Ovary (tissue), 9 donors: ENCODE measurements around the gene FGD4. TPM values are rescaled to one million over a fixed set of nuclear protein-coding genes. Genes with fewer than 3 reads are reported as not detected.
"Not testable (repeated sequence)": the region's sequence is repeated elsewhere in the genome, so short reads cannot be mapped to it uniquely, and the experiment has no call there.

Experiments
- DNase-seq, 5 donors: peaks; one replicate each; pipeline ENCODE4 v3.0.0-alpha.2; 2019 to 2020
- H3K27ac ChIP-seq, 2 donors: fragments of 200-600 bp; one replicate each; pipeline versions ENCODE4 v1.5.1 to v1.8.0; 2019 to 2022
- H3K27me3 ChIP-seq: fragments of 200-600 bp; one replicate; pipeline ENCODE4 v1.8.0; 2022
- H3K36me3 ChIP-seq: fragments of 200-600 bp; sonication (generic); one replicate; pipeline ENCODE4 v1.5.1; 2019
- H3K4me1 ChIP-seq: one replicate; pipeline ENCODE4 v1.8.1; 2013; ENCODE audit warnings: mild to moderate bottlenecking, moderate library complexity; ENCODE audit not compliant: insufficient read depth
- H3K4me3 ChIP-seq: fragments of 200-600 bp; sonication (generic); one replicate; pipeline ENCODE4 v1.5.1; 2017
- H3K9me3 ChIP-seq, 2 donors: fragments of 200-600 bp in 1 of 2; sonication (generic) in 1 of 2; one replicate each; pipeline versions ENCODE4 v1.5.1 to v1.8.1; 2013 to 2019; ENCODE audit warnings: mild to moderate bottlenecking in 1 of 2, moderate library complexity in 1 of 2
- EP300 ChIP-seq: sonication (generic); formaldehyde crosslinking; IDR thresholded peaks from one replicate; pipeline ENCODE4 v1.6.1; 2017; ENCODE audit warnings: antibody characterized with exemption
- POLR2A ChIP-seq: fragments of 450-650 bp; IDR thresholded peaks from one replicate; pipeline ENCODE4 v1.6.1; 2017; ENCODE audit warnings: antibody characterized with exemption, mild to moderate bottlenecking, moderate library complexity
- WGBS, 3 donors: extraction: QIAGEN DNeasy Blood & Tissue Kit in 1 of 3; methylation state at CpG; one replicate each; pipeline versions ENCODE4 v1.1.5 to v1.1.7; 2013 to 2017; 5-methylcytosine and 5-hydroxymethylcytosine counted together
- intact Hi-C, 4 donors: fragments of 100-400 bp; cut with DNase I; formaldehyde crosslinking; loops; one replicate each; pipeline versions ENCODE4 v1.11.0 to v1.15.1; 2022 to 2023
- polyA plus RNA-seq, 2 donors: library from polyadenylated mRNA; stranded (reverse); fragments of 200-250 nt in 1 of 2; fragments of 350-450 nt in 1 of 2; fragmentation: Illumina TruSeq in 1 of 2; extraction: RNeasy Lipid Tissue Mini Kit (QIAGEN cat#74804) in 1 of 2; gene quantifications; one replicate each; pipeline ENCODE4 v1.2.3, GENCODE V29; 2013 to 2014
- total RNA-seq, 7 donors: library from RNA; depleted of rRNA in 2 of 7; stranded (reverse); fragments of >200 nt in 2 of 7; fragmentation: NEBNext Ultra II Directional in 3 of 7; extraction: Animal tissue kit (Norgen Biotek cat#: 25700) in 3 of 7; gene quantifications; one replicate each; pipeline versions ENCODE4 v1.1.0 to v1.2.4, GENCODE V29; 2016 to 2023
- TF ChIP-seq, protein P1 (sequence below), 3 donors: fragments of 450-650 bp in 2 of 3; fragments of 200-600 bp in 1 of 3; IDR thresholded peaks; one replicate each; pipeline versions ENCODE4 v1.5.1 to v1.8.0; 2016 to 2022; ENCODE audit warnings: antibody characterized with exemption in 3 of 3, mild to moderate bottlenecking in 1 of 3
- donor health status: DM: no; HTN: no; CAD: no; lungs with moderate emphysema.
- donor health status: DM: no; HTN: no; CAD: no.
- donor health status: Bipolar disorder and iron deficiency.
- donor health status: DM: yes; HTN: yes; CAD: no.
- donor health status: DM: no; HTN: no; CAD: no.
- donor health status: DM: yes; HTN: yes; CAD: no.

The FGD4 gene
- total and polyA plus RNA-seq, 9 donors = 14.6 to 85.0 (median 51.6) TPM

DNA sequence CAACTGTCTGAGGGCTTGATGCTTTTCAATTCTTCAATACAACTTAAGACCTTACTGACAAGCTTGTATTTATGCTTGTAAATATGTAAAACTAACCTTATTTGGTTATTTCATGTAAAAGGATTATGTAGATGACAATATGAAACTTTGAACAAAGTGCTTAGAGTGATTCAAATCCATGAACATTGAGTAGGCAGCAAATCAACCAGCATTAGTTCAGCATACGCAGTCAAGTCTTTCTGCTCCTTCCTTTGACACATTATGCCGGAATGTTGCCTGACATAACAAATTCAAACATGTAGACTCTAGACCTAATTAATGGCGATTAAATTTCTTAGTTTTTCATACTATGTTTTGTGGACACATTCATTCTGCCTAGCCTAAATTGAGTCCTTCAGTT is 105.2 kb downstream of the FGD4 start:
- TF ChIP-seq, protein P1, sequence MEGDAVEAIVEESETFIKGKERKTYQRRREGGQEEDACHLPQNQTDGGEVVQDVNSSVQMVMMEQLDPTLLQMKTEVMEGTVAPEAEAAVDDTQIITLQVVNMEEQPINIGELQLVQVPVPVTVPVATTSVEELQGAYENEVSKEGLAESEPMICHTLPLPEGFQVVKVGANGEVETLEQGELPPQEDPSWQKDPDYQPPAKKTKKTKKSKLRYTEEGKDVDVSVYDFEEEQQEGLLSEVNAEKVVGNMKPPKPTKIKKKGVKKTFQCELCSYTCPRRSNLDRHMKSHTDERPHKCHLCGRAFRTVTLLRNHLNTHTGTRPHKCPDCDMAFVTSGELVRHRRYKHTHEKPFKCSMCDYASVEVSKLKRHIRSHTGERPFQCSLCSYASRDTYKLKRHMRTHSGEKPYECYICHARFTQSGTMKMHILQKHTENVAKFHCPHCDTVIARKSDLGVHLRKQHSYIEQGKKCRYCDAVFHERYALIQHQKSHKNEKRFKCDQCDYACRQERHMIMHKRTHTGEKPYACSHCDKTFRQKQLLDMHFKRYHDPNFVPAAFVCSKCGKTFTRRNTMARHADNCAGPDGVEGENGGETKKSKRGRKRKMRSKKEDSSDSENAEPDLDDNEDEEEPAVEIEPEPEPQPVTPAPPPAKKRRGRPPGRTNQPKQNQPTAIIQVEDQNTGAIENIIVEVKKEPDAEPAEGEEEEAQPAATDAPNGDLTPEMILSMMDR (IDR thresholded peaks at IDR 0.05) = no peak
- TF ChIP-seq POLR2A (no peak), EP300 (no peak)
- WGBS, 3 donors = 93 to 95% (median 94%) methylated on average over 3 of the region's 3 CpGs

DNA sequence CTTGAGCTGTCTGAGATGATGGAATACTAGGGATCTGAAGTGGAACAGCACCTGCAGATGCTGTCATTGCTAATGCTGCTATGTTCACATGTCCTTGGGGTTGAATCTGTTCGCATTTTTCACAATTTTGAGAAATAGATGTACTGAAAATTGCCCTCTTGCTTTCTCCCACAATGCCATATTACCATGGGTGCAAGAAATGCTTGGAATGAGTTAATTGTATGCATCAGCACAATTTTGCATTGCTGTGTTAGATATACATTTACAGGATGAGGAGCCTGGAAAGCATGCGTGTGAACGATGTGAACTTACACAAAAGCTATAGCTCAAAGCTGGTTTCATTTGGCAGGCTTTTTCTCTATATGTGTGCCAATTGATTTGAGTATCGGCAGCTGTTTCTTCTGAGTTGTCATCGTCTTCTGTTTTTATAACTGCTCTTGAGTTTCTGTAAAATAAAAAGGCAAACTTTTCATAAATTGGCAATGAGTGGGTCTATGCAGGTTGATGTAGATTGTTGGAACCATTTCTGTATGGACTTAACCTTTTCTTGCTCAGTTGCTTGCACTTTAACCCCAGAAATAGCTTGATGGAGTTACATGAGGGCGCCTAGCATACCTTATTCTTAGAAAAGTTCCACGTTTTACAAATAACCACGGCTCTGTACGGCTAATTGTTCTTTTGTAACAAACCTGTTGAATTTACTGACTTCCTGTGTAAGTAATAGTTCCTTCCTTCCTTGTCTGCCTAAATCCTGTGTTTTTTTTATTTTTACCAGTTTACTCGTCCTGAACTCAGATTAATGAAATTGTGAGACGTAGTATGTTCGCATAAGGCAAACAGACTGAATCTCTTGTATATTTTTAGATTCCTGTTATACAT is 105.9 kb downstream of the FGD4 start:
- H3K4me3 ChIP-seq = no peak overlapping the region
- no peaks in the 10 kb centered on the region for H3K36me3 ChIP-seq
- no peak overlapping the region for H3K27ac ChIP-seq
- H3K9me3 ChIP-seq = no peaks in the 10 kb centered on the region
- WGBS, 3 donors = 62 to 66% (median 64%) methylated on average over 12 of the region's 12 CpGs
- intact Hi-C loops = no loop called here
- no peak for DNase-seq
- H3K27me3 ChIP-seq = no peaks in the 10 kb centered on the region
- H3K4me1 ChIP-seq = peaks cover 14% of the 10 kb centered on the region
- no peak for TF ChIP-seq EP300
- TF ChIP-seq, protein P1 (IDR thresholded peaks at IDR 0.05) = no peak
- no peak for TF ChIP-seq POLR2A

More for the DNA sequence above, 105.2 kb downstream of the FGD4 start:
- no peaks in the 10 kb centered on the region for H3K9me3 ChIP-seq
- intact Hi-C loops = no loop called here
- no peak for DNase-seq
- no peaks in the 10 kb centered on the region for H3K36me3 ChIP-seq
- no peak overlapping the region for H3K4me3 ChIP-seq
- no peak overlapping the region for H3K27ac ChIP-seq
- peaks cover 12% of the 10 kb centered on the region for H3K4me1 ChIP-seq
- no peaks in the 10 kb centered on the region for H3K27me3 ChIP-seq

DNA sequence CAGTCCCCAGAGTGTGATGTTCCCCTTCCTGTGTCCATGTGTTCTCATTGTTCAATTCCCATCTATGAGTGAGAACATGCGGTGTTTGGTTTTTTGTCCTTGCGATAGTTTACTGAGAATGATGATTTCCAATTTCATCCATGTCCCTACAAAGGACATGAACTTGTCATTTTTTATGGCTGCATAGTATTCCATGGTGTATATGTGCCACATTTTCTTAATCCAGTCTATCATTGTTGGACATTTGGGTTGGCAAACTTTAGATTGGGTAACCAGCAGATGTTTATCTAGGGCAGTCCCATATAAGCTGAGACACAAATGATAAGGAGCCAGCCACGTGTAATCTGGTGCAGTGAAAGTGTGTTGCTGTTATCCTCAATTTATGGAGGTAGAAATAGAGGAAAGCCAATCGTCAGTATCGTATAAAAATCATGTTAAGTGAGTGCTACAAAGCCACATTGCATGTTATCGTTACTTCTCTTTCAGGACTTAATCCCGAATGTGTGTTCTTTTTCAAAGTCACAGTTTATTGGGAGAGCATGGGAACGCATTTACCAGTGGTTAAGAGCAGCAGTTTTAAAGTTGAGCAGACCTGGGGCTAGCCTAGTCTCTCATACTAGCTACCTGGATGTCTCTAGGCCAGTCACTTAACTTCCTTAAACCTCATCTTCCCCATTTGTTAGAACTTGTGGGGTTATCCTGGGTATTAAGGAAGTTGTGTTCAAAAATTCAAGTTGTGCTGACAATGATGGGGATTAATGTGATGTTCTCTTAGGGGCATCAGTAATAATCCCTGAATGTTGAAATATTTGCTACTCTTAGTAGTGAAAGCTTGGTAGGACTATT is 108.0 kb downstream of the FGD4 start:
- H3K4me1 ChIP-seq, DNase-seq, H3K27ac ChIP-seq, H3K4me3 ChIP-seq, intact Hi-C loops, H3K27me3 ChIP-seq, H3K9me3 ChIP-seq, H3K36me3 ChIP-seq: not testable (repeated sequence)
- WGBS, 3 donors = 88 to 93% (median 92%) methylated on average over 6 of the region's 8 CpGs

DNA sequence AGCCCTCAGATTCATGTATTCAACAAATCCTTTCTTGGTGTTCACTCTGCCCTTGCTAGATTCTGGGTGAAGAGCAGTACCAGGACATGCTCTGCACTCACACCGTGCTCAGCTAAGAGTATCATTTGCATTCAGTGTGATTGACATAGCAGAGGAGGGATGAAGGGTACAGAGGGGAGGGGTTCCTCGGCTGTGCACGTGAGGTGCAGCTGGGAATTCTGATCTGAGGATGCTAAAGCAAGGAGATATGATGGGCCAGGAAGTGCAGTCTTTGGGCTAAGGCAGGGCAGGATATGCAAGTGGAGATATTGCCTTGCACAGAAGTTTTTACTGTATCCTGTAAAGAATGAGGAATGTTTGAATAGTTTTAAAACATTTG is 108.6 kb downstream of the FGD4 start:
- no peaks in the 10 kb centered on the region for H3K36me3 ChIP-seq
- H3K9me3 ChIP-seq = no peaks in the 10 kb centered on the region
- intact Hi-C loops = no loop called here
- 47 to 57% (median 50%) methylated on average over 3 of the region's 3 CpGs for WGBS, 3 donors
- no peak for DNase-seq
- TF ChIP-seq EP300 (no peak), POLR2A (no peak)
- TF ChIP-seq, protein P1 (IDR thresholded peaks at IDR 0.05) = no peak
- no peaks in the 10 kb centered on the region for H3K27me3 ChIP-seq
- H3K27ac ChIP-seq = no peak overlapping the region
- peaks cover 9% of the 10 kb centered on the region for H3K4me1 ChIP-seq
- H3K4me3 ChIP-seq = no peak overlapping the region
